Trophoblast cell (in vitro differentiated cells and primary cell): ENCODE results near the gene TRAPPC6A.

Experiments used
- DNase-seq, 2 donors: peaks; one replicate each; pipeline ENCODE4 v3.0.0-alpha.2; 2016
- H2AFZ ChIP-seq: 2 replicates; pipeline ENCODE4 v1.6.1; 2013; ENCODE audit warnings: low read length, moderate library complexity, mild to moderate bottlenecking; ENCODE audit not compliant: insufficient read depth, poor library complexity
- H2AK5ac ChIP-seq: 2 replicates; pipeline ENCODE4 v1.6.1; 2013; ENCODE audit warnings: mild to moderate bottlenecking, low read length
- H2BK120ac ChIP-seq: 2 replicates; pipeline ENCODE4 v1.6.1; 2013; ENCODE audit warnings: low read length, mild to moderate bottlenecking, moderate library complexity; ENCODE audit not compliant: insufficient read depth, poor library complexity
- H2BK12ac ChIP-seq: 2 replicates; pipeline ENCODE4 v1.6.1; 2013; ENCODE audit warnings: mild to moderate bottlenecking, low read length, moderate library complexity
- H2BK5ac ChIP-seq: 2 replicates; pipeline ENCODE4 v1.6.1; 2013; ENCODE audit warnings: low read length, low read depth, moderate library complexity, mild to moderate bottlenecking; ENCODE audit not compliant: poor library complexity
- H3K14ac ChIP-seq: 2 replicates; pipeline ENCODE4 v1.6.1; 2013; ENCODE audit warnings: mild to moderate bottlenecking, low read length
- H3K18ac ChIP-seq: 2 replicates; pipeline ENCODE4 v1.6.1; 2013; ENCODE audit warnings: mild to moderate bottlenecking, low read length
- H3K23ac ChIP-seq: 2 replicates; pipeline ENCODE4 v1.6.1; 2013; ENCODE audit warnings: low read length
- H3K27ac ChIP-seq: 2 replicates; pipeline ENCODE4 v1.5.1; 2013; ENCODE audit warnings: low read depth, mild to moderate bottlenecking, inconsistent platforms, low read length, moderate library complexity
- H3K27me3 ChIP-seq: 2 replicates; pipeline ENCODE4 v1.6.1; 2013; ENCODE audit warnings: inconsistent platforms, mild to moderate bottlenecking, low read length, moderate library complexity; ENCODE audit not compliant: insufficient read depth
- H3K36me3 ChIP-seq, 2 experiments: 1 replicate in 1 of 2; 2 replicates in 1 of 2; pipeline ENCODE4 v1.6.1; 2013; ENCODE audit warnings: low read length in 2 of 2, mild to moderate bottlenecking in 2 of 2, moderate library complexity in 1 of 2; ENCODE audit not compliant: insufficient read depth in 2 of 2, control insufficient read depth in 1 of 2
- H3K4ac ChIP-seq: 2 replicates; pipeline ENCODE4 v1.6.1; 2013; ENCODE audit warnings: low read depth, mild to moderate bottlenecking, low read length, moderate library complexity
- H3K4me1 ChIP-seq, 2 experiments: 1 replicate in 1 of 2; 2 replicates in 1 of 2; pipeline ENCODE4 v1.6.1; 2013; ENCODE audit warnings: low read length in 2 of 2, mild to moderate bottlenecking in 2 of 2, moderate library complexity in 1 of 2; ENCODE audit not compliant: insufficient read depth in 2 of 2, control insufficient read depth in 1 of 2
- H3K4me2 ChIP-seq: 2 replicates; pipeline ENCODE4 v1.6.1; 2013; ENCODE audit warnings: inconsistent platforms, mild to moderate bottlenecking, low read length, moderate library complexity
- H3K4me3 ChIP-seq: 2 replicates; pipeline ENCODE4 v1.5.1; 2013; ENCODE audit warnings: mild to moderate bottlenecking, low read depth, low read length, inconsistent platforms
- H3K79me1 ChIP-seq: one replicate; pipeline ENCODE4 v1.6.1; 2013; ENCODE audit warnings: low read length
- H3K79me2 ChIP-seq: 2 replicates; pipeline ENCODE4 v1.6.1; 2013; ENCODE audit warnings: low read length, mild to moderate bottlenecking; ENCODE audit not compliant: control insufficient read depth, insufficient read depth, poor library complexity
- H3K9ac ChIP-seq: 2 replicates; pipeline ENCODE4 v1.6.1; 2013; ENCODE audit warnings: mild to moderate bottlenecking, low read length
- H3K9me3 ChIP-seq: 2 replicates; pipeline ENCODE4 v1.6.1; 2013; ENCODE audit warnings: low read depth, mild to moderate bottlenecking, control low read depth, inconsistent platforms, low read length; ENCODE audit not compliant: insufficient read depth
- H4K12ac ChIP-seq: 2 replicates; pipeline ENCODE4 v1.6.1; 2013; ENCODE audit warnings: low read depth, mild to moderate bottlenecking, low read length, moderate library complexity
- H4K8ac ChIP-seq: 2 replicates; pipeline ENCODE4 v1.6.1; 2013; ENCODE audit warnings: low read depth, mild to moderate bottlenecking, low read length, moderate library complexity
- H4K91ac ChIP-seq: one replicate; pipeline ENCODE4 v1.6.1; 2013; ENCODE audit warnings: low read depth, mild to moderate bottlenecking, low read length, moderate library complexity
- WGBS: extraction: QIAGEN DNeasy Blood & Tissue Kit; methylation state at CpG from one replicate; pipeline ENCODE4 v1.1.7; 2013; ENCODE audit warnings: missing lambda C conversion rate; ENCODE audit not compliant: insufficient read length, insufficient coverage; ENCODE audit errors: extremely low coverage; 5-methylcytosine and 5-hydroxymethylcytosine counted together

TRAPPC6A gene

GRCh38 chr19:45162608-45163143, 15.4 kb downstream of the TRAPPC6A start:
- Histone ChIP-seq H3K4me3 (no peak overlapping the region), H3K79me2 (no peaks in the 10 kb centered on the region), H3K4ac (no peak overlapping the region), H4K8ac (no peak overlapping the region), H3K4me1 (peaks cover 17 to 18% of the 10 kb centered on the region in 2 experiments), H2AK5ac (no peak overlapping the region), H2BK5ac (no peak overlapping the region), H3K79me1 (no peaks in the 10 kb centered on the region), H3K18ac (no peak overlapping the region), H3K4me2 (no peak overlapping the region), H3K9ac (no peak overlapping the region), H3K23ac (no peak overlapping the region), H3K36me3 (no peaks in the 10 kb centered on the region), H2BK120ac (no peak overlapping the region), H4K12ac (no peak overlapping the region), H2AFZ (no peak overlapping the region), H3K27me3 (no peaks in the 10 kb centered on the region), H3K9me3 (no peaks in the 10 kb centered on the region), H4K91ac (no peak overlapping the region), H2BK12ac (no peak overlapping the region), H3K27ac (no peak overlapping the region), H3K14ac (no peak overlapping the region)
- DNase-seq, result no peak
- WGBS, result no CpG with 5 or more reads among the region's 18 CpGs

- Histone ChIP-seq H3K14ac (no peak overlapping the region), H3K27me3 (no peaks in the 10 kb centered on the region), H4K91ac (no peak overlapping the region), H2BK5ac (no peak overlapping the region), H3K23ac (no peak overlapping the region), H3K4me2 (peak overlapping the region; percentile 14), H3K18ac (no peak overlapping the region), H4K8ac (no peak overlapping the region), H3K4me1 (peaks cover 17 to 18% of the 10 kb centered on the region in 2 experiments), H3K36me3 (no peaks in the 10 kb centered on the region), H2AFZ (no peak overlapping the region), H3K9me3 (no peaks in the 10 kb centered on the region), H4K12ac (no peak overlapping the region), H3K79me2 (no peaks in the 10 kb centered on the region), H2AK5ac (no peak overlapping the region), H3K9ac (no peak overlapping the region), H2BK120ac (no peak overlapping the region), H3K27ac (no peak overlapping the region), H2BK12ac (no peak overlapping the region), H3K79me1 (no peaks in the 10 kb centered on the region), H3K4me3 (no peak overlapping the region), H3K4ac (no peak overlapping the region)
- peak in 1 of 2 donors; percentile 55 for DNase-seq
- WGBS, result no CpG with 5 or more reads among the region's 32 CpGs
These were observed 16.1 kb downstream of the TRAPPC6A start for GRCh38 chr19:45161738-45162607.

- WGBS, result no CpG with 5 or more reads among the region's 29 CpGs
- Histone ChIP-seq H3K9me3 (no peaks in the 10 kb centered on the region), H3K4me1 (peaks cover 17 to 18% of the 10 kb centered on the region in 2 experiments), H3K14ac (no peak within 1 kb of the TSS), H3K27me3 (no peaks in the 10 kb centered on the region), H3K18ac (no peak within 1 kb of the TSS), H3K23ac (no peak within 1 kb of the TSS), H2BK12ac (no peak within 1 kb of the TSS), H3K79me2 (no peaks in the 10 kb centered on the region), H3K79me1 (no peaks in the 10 kb centered on the region), H3K4me3 (no peak within 1 kb of the TSS), H2AFZ (no peak within 1 kb of the TSS), H2BK5ac (no peak within 1 kb of the TSS), H3K4ac (no peak within 1 kb of the TSS), H4K91ac (no peak within 1 kb of the TSS), H3K9ac (no peak within 1 kb of the TSS), H3K4me2 (peak within 1 kb of the TSS; percentile 14), H3K27ac (no peak within 1 kb of the TSS), H2AK5ac (no peak within 1 kb of the TSS), H3K36me3 (no peaks in the 10 kb centered on the region), H2BK120ac (no peak within 1 kb of the TSS), H4K8ac (no peak within 1 kb of the TSS), H4K12ac (no peak within 1 kb of the TSS)
- DNase-seq, result peak; percentile 76 to 78
These were observed 16.9 kb downstream of the TRAPPC6A start, which contains the start of gene NKPD1 for GRCh38 chr19:45160870-45161737. Gene NKPD1, minus strand, starts transcription at chr19:45160982. Its CDS starts 832 bp downstream, at chr19:45160150.

GRCh38 chr19:45159971-45160324, 18.1 kb downstream of the TRAPPC6A start:
- no CpG with 5 or more reads among the region's 10 CpGs for WGBS
- Histone ChIP-seq H4K91ac (no peak overlapping the region), H3K4ac (no peak overlapping the region), H3K14ac (no peak overlapping the region), H3K18ac (no peak overlapping the region), H3K27ac (no peak overlapping the region), H4K12ac (no peak overlapping the region), H2AK5ac (no peak overlapping the region), H3K23ac (no peak overlapping the region), H3K36me3 (no peaks in the 10 kb centered on the region), H2BK5ac (no peak overlapping the region), H3K4me2 (no peak overlapping the region), H3K27me3 (no peaks in the 10 kb centered on the region), H4K8ac (no peak overlapping the region), H3K9ac (no peak overlapping the region), H3K79me1 (no peaks in the 10 kb centered on the region), H3K9me3 (no peaks in the 10 kb centered on the region), H2AFZ (no peak overlapping the region), H3K4me3 (no peak overlapping the region), H3K79me2 (no peaks in the 10 kb centered on the region), H2BK120ac (no peak overlapping the region), H2BK12ac (no peak overlapping the region), H3K4me1 (peaks cover 17 to 18% of the 10 kb centered on the region in 2 experiments)
- DNase-seq, result no peak
